Inflammatory macrophage (primary cell): ENCODE measurements around the gene RSBN1.
"Not testable (repeated sequence)": the region's sequence is repeated elsewhere in the genome, so short reads cannot be mapped to it uniquely, and the experiment has no call there.

Experiments used
- DNase-seq, 2 donors: peaks; one replicate each; pipeline ENCODE4 v3.0.0-alpha.2; 2020 to 2022

RSBN1 gene

DNA sequence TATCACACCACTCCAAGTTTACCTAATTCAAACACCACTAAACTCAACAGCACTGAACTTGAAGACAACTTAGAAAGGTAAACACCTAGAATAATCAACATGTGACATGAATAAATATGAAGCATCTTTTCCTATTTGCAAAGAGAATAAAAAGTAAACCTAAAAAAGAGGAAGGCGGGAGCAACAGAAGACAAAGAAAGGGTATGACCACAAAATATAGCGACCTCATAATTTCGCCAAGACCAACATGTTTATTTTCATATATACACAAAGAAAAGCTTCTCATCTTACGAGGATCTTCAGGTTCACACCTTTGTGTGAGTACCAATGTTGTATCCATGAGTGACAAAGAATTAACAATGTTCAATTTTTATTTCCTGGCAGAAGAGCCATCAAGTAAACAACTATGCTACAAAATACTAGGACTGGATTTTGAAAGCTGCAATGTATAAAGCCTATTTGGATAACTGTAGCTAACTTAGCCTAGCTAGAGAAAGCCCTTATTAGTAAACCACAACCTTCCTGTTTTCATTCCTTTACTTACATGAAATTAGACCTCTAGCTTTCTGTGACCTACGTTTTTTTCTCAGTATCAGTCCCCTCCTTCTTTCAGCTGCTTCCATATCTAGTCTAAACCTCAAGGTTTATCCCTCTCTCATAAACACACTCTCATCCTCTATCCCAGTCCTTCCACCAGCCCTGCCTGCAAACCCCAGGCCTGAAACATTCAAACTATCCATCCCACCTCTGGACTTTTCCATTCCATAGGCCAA is 31.7 kb downstream of the RSBN1 start:
- no peak for DNase-seq

DNA sequence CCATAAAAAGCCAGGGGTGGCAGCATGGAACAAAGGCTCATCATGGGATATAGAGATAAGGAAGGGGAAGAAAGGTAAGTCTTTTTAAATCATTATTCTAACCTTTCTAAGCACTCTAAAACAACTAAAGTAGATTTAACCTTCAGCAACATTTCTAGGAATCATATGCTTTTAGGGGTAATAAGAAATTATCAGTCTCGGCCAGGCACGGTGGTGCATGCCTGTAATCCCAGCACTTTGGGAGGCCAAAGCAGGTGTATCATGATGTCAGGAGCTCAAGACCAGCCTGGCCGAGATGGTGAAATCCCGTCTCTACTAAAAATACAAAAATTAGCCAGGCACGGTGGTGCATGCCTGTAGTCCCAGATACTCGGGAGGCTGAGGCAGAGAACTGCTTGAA is 32.7 kb downstream of the RSBN1 start:
- DNase-seq = no peak

DNA sequence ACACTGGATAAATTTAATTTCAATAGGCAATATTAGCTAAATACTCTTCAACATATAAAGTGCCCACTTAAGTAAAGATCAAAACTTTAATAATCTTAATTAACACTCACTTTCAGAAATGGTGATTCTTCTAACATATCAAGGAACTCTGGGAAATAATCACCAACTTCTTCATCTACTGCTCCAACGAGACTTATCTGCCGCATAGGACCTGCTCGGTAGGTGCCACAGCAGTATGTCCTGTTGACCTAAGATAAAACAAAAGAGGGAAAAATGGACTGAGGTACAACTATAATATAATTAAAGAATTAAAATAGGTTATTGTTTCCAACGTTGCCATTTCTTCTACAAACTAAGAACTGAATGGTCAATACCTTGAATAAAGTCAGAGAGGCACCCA is 34.7 kb downstream of the RSBN1 start:
- DNase-seq = no peak

DNA sequence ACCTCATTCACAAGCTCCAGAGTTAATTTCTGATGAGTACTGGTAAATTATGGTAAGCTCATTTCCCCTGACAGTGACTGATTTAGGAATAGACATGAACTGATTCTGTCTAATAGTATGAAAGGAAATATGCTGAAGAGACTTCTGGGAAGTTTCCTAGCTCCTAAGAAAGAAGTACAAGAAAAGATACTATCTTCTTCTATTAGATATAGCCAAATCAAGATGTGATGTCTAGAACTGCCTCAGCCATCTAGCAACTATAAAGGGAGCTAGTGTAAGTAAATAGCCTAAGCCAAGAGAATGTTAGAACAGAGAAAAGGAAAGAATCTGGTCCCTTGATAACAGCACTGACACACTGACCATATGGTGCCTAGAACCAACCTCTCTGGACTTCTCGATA is 42.2 kb downstream of the RSBN1 start:
- DNase-seq = no peak

DNA sequence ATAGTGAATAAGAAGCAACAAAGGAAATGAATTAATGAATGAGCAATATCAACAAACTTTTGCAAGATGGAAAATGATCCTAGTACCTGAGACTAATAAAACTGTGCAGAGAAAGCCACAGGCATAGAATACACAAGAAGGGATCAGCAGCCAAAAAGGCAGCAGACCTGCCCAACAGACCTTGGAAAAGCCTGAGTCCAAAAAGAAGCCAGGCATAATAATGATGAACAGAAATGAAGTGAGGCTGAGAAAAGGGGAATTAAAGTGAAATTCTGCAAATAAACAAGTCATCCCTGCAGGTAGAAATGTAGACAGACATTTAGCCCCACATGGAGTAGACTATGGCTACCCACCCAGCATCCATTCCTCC is 42.7 kb downstream of the RSBN1 start:
- DNase-seq = no peak

DNA sequence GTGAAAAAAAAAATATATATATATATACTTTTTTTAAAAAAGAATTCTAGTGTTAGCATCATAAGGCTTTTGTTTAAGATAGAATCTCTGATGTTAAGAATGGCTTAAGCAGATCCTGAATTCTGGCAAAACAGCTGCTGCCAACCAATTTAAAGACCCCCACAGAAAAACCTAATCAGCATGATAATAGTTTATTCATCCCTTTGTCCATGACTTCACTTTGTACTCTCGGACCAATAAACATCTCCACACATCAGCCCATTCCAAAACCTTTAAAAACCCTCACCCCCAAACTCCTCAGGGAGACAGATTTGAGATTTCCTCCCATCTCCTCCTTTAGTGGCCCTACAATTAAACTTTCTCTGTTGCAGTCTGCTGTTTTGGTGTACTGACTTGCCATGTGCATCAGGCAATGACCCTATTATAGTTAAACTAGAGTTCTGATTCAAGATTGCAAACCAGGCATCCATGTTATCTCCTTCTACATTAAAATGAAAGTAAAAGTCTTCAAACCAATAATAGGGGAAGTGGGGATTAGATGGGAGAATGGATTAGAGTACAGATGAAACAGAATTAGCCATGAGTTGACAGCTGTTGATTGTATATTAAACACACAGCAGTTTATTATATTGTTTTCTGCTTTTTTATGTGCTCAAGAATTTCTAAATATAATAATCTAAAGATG is 43.2 kb downstream of the RSBN1 start:
- peak in 1 of 2 donors; percentile 10 for DNase-seq

DNA sequence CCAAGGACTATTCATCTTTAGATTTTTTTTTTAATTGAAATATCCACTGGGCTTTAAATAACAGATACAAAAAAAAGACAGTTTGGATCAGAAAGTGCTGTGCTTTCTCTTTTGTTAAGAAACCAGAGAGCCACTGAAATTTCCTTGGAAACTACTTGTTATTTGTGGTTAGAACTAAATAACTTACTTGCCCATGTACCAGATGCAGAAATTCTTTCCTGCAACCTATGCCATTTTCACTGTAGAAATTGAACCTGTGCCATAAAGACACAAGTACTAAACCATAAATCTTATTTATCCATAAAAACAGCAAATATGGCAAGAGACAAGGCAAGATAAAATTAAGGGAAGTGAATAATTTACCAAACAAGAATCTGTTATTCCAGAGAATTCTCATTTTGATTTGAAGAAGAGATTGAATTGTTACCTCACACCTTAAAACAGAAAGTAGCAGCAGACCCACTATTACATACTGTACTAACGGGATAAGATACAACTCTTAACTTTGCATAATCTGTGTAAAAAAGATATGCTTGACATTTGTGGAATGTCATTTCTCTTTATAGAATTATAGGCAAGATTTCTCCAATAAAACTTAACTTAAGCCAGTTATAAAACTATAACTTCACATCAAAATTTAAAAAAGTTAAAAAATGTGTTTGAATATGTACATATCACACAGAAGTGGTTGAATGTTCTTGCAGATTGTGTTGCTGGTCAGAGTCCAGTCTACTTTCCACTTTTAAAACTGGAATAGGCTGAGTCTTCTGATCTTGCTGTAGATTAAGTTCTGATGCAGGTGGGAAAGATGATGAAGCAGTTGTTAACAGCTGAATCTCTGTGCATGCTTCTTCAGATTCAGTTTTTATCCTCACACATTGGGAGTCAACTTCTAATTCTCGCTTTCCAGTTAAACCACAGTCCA is 46.7 kb downstream of the RSBN1 start:
- no peak for DNase-seq

DNA sequence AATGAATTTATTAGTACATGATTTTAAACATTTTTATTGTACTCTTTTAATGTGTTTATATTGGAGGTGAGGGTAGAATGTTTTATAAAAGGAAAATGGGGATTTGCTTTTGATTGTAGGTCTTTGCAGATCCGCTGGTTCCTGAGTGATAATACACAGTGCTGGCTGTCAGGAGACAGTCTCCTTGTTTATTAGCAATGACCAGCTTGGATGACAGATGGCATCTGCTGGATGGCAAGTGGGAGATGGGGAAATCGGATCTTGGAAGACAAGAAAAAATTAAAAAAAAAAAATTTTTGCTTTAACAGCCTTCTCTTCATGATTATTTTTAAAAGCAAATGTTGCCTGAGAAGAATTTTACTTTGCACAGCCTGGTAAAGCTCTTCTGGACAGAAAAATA is 48.6 kb downstream of the RSBN1 start:
- DNase-seq = no peak

DNA sequence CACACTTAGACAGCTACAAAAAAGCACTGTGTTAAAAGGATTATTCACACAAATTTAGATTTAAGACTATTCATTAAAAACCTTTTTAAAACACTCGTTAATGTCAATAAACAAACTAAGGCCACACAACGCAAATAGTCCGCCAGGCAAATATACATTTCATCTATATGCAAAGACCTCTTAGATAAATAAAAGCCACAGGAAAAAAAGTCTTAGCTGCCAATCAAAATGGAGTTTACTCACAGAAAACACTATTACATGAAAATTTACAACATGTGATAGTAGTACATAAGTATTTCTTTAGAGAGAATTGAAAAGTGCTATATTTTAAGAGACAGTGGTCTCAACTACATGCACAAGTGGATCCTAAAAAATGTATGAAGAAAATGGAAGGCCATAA is 50.3 kb downstream of the RSBN1 start:
- no peak for DNase-seq

DNA sequence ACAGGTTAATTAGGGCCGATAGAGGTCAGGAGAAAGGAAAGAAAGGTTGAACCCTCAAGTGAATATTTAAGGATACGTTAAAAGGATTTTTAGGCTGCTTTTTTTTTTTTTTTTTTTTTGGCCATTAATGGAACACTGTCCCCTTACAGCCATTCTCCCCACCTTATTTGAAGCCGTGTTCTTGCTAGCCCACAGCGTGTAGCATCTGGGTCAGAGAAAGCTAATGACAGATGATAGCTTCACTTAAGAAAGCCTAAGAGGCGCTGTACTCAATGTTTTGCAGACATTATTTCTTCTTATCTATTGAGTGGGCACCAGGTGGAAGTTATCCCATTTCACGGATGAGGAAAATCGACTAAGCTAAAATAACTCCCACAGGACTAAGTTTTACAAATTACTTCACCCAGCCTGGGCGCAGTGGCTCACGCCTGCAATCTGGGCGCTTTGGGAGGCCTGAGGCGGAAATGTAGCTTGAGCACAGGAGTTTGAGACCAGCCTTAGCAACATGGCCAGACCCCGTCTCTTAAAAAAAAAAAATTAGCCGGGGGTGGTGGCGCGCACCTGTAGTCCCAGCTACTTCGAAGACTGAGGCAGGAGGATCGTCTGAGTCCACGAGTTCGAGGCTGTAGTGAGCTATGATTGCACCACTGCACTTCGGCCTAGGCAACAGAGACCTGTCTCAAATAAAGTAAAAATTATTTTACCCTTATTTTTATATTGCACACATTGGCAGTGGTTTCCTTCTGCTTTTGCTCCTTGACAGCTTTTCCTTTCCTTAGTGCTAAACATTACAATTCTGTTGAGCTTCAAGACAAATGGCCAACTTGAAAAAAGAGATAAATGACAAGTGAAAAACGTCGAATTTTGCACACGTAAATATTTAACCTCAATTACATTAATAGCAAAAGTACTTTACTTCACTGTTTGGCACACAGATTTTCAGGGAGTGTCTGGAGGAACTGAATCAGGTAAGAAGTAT is 51.9 kb downstream of the RSBN1 start:
- no peak for DNase-seq

DNA sequence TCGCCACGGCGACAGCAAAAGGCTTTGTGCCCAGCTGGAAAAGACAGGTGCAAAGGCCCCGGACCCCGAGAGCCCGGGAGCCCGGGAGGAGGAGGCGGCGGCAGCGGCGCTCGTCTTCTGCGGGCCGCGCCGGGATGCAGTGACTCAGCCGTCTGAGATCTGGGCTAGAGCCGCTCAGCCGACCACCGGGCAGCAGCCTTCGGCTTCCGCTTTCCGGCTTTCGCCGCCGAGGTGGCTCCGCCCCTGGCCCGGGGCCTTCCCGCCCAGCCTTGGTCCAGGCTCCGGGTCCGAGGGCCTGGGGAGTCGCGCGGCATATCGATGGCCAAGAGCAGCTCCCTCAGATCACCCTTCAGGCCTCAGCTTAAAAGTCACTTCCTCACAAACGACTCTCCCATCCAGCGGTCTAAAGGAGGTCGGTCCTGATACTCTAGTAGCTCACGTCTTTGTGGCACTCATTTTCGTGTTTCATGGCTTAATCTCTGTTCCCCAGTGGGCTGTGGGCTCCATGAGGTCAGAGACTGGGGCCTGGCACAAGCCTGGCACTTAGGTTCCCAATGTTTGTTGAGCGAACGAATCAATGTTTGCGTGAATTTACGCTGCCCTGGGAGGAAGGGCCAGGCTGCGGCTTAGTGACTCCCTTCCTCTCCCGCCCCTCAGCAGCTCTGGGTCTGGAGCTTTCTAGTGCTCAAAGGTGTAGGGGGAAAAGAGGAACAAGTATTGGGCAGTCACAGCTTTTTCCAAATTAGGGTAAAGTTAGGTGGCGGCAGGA is 52.8 kb downstream of the RSBN1 start, which contains the start of gene PHTF1:
PHTF1 (minus strand) TSS at position 154 of the 769 bp plus-strand sequence. CDS start 783 bp downstream, outside the sequence.
- peak; percentile 77 to 84 for DNase-seq

DNA sequence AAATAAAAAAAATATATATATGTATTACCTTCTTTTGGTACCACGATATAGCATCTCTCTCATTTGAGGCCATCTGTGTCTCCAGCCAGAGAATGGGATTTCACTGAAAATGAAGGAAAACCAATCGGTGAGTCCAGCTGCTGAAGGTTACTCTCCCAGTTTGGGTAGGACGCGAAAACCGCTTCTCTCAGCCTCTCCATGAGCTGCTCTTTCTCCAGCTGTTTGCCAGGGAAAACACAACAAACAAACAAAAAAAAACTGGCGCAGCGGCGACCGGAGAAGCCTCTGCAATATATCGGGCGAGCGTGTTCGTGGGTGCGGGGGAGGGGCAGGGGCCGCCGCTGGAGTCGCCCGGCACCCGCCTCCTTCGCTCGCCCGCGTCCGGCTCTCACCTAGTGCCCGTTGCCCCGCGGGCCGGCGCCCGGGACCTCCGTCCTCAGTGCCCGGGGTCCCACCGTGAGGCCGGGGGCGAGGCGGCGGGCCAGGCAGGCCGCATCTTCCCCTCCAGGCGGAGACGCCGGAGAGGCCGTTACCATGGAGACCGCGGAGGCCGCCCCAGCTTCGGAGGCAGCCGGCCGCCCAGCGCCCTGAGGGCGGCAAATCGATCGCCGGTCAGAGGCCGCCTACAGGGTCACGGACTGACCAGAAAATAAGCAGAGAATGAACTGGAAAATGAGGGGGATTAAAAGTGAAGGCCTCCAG is 53.5 kb downstream of the RSBN1 start:
- DNase-seq = peak; percentile 54 to 74

DNA sequence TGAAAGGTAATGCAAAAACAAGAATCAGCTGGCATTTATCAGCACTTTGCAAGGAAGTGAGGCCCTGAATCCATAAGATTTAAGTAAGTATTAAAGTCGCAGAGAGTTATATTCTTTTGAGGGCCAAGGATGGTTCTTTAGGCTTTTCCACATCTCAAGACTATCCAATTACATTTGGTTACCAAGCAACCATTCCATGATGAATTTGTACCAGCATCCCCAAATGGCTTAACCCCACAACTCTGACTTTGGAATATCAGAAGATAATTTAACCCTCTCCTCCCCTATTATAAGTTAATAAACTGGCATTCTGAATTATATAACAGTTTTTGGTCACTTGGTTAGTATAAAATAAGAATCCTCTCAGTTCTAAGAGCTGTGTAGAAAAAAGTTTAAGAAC is 55.8 kb downstream of the RSBN1 start:
- no peak for DNase-seq

DNA sequence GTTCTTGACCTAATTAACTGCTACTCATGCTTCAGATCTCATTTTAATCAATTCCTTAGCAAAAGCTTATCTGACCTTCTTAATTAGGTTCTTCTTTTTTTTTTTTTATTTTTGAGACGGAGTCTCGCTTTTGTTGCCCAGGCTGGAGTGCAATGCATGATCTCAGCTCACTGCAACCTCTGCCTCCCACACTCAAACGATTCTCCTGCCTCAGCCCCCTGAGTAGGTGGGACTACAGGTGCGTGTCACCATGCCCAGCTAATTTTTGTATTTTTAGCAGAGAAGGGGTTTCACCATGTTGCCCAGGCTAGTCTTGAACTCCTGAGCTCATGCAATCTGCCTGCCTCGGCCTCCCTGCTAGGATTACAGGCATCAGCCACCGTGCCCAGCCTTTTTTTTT is 58.9 kb downstream of the RSBN1 start:
- not testable (repeated sequence) for DNase-seq

DNA sequence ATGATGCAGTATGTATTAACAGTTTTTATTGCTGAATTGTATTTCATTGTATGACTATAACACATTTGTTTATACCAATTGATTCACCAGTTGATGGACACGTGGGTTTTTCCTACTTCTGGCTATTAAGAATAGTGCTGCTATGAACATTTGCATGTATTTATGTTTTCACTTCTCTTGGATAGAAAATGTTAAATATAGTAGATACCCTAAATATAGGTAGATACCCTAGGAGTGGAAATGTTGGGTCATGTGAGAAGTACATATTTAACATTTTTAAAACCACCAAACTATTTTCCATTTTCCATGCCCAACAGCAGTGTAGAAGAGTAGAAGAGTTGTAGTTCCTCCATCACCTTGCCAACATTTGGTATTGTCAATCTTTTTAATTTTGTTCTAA is 60.8 kb downstream of the RSBN1 start:
- no peak for DNase-seq

DNA sequence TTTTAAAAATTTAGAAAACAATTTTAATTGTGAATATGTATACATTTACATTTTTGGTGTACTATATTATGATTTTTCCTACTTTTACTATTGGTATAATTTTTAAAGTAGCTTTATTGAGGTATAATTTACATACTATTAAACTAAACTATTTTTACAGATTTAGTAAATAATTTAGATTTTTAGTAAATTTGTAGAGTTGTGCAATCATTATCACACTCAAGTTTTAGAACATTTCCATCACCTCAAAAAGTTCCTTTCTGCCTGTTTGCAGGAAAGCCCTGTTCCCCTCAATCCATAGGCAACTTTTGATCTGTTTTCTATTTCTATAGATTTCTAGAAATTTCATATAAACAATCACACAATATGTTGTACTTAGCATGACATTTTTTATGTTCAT is 61.2 kb downstream of the RSBN1 start:
- no peak for DNase-seq

DNA sequence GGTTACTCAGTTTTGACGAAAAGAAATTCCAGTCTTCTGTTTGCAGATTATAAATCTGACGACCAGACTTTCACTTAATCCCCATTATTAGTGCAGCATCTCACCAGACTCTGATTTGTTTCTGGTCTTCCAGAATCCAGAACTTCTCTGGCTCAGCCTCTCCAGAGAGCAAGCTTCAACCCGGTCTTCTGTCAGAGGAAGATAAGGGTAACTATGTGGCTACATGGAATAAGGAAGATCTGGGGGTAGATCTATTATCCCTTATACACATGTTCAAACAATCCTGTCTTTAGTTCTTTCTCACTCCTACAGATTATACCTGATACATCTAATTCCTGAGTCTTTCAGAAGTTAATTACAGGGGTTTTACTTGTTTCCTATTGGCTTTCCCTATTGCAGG is 62.9 kb downstream of the RSBN1 start:
- no peak for DNase-seq

DNA sequence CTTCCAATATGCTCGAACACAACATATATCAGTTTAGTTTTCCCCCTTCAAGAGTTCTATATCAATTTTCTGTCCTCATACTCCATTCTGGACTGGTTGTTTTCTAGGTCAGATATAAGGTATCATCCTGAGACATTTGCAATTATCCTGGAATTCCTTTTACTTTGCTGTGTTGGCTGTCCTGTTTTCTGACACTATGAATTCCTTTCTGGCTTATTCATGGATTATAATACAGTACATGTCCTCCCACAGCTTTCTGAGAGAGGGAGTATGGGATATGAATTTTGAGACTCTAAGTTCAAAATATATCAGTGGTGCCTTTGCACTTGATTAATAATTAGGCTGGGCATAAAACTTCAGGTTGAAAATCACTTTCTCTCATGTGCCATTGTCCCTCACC is 64.9 kb downstream of the RSBN1 start:
- no peak for DNase-seq

DNA sequence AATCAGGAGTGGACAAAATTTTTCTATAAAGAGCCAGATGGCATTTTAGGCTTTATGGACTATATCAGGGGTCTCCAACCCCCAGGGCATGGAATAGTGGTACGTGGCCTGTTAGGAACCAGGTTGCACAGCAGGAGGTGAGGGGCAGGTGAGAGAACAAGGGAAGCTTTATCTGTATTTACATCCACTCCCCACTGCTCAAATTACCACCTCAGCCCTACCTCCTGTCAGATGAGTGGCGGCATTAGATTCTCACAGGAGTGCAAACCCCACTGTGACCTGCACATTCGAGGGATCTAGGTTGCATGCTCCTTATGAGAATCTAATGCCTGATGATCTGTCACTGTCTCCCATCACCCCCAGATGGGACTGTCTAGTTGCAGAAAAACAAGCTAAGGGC is 66.9 kb downstream of the RSBN1 start:
- no peak for DNase-seq

DNA sequence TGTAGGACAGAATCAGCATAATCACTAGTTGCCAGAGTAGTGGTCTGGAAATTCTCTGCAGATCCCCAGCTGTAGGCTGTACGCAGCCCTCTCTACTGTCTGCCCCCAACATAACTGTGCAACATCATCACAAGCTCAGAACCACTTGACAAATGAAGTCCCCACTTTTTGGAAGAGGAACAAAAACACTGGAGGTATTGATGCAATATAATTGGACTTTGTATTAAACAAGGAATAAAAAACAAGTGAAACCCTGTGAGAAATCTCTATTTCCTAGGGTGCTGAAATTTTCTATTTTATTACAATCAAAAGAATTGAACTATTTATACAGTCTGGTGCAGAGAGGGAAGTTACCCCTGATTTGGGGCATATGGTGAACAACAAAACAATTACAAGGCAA is 68.2 kb downstream of the RSBN1 start:
- DNase-seq = no peak

DNA sequence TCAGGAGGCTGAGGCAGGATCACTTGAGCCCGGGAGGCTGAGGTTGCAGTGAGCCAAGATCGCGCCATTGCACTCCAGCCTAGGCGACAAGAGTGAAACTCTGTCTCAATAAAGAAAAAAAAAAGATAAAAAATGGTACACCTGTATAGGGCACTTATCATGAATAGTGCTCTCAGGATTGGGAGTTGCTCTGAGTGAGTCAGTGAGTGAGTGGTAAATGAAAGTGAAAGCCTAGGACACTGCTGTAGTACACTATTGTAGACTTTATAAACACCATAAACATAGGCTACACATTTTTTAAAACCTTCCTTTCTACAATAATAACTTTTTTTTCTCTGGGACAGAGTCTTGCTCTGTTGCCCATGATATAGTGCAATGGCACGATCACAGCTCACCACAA is 69.8 kb downstream of the RSBN1 start:
- no peak for DNase-seq
